GM18858 (cell line): ENCODE data around the gene AP1B1.
"Not testable (repeated sequence)": the region's sequence is repeated elsewhere in the genome, so short reads cannot be mapped to it uniquely, and the experiment has no call there.

Experiments
- ATAC-seq: cut with Tn5 transposase; IDR thresholded peaks from one replicate; pipeline ENCODE4 v1.9.1; 2021; ENCODE audit not compliant: unreplicated experiment

The AP1B1 gene

DNA sequence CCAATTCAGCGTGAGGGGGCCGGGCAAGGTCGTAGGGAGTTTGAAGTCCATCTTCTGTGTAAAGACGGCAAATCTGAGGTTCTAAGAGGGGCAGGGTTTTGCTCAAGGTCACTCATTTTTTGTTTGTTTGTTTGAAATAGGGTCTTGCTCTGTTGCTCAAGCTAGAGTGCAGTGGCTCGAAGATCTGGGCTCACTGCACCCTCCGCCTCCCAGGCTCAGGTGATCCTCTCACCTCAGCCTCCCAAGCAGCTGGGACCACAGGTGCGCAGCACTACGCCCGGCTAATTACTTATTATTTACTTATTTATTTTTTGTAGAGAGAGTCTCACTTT, 355 bp upstream of the AP1B1 start:
- ATAC-seq: no peak

DNA sequence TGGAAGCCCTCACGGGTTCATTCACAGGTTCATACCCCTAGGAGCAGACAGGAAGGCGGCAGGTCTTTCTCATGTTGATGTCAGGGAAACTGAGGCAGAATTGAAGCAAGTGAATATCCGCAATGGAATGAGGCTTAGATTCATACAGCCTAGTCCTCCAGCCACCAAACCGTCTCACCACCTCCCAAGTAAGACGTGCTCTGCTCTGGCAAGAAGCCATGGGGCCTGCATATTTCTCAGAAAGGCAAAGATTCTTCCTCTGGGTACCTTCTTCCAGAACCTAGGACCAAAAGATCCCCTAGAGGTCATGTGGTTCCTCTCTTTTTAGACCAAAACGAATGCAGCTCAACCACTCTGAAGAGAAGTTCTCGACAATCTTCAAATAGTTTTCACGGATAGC, 1.7 kb downstream of the AP1B1 start:
- ATAC-seq: no peak

DNA sequence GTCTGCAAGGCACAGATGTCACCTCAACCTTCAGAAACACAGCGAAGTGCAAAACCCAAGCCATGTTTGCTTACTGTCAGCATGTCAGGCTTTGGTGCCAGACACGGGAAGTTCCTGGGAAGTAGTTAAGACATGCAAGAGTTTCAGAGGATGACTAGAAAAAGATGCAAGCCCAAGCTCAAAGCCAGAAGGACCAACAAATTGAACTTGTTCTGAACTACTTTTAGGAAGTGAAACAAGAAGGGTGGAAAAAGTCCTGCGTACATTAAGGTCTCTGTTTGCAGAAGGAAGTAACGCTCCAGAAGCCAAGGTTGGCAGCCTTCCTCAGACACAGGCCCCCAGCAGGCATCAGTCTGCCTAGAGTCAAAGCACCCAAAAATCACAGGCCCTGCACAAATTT, 2.6 kb downstream of the AP1B1 start:
- ATAC-seq: no peak

DNA sequence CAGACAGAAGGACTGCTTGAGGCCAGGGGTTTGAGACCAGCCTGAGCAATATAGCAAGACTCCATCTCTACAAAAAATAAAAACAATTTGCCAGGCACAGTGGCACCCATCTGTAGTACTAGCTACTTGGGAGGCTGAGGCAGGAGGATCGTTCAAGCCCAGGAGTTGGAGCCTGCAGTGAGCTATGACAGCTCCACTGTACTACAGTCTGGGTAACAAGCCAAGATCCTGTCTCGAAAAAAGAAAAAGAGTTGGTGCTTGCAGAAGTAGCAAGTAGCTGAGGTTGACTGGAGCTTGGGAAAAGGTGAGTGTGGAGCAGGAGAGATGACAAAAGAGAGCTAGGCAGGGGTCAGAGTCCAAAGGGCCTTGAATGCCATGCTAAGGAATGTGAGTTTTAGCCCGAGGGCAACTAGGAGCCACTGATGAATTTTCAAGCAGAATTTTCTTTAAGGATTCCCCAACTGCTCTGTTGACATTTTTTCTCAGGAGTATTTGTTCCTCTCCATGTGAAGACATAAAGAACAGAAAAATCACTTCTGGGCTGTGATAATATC, 3.1 kb downstream of the AP1B1 start:
- ATAC-seq: no peak

DNA sequence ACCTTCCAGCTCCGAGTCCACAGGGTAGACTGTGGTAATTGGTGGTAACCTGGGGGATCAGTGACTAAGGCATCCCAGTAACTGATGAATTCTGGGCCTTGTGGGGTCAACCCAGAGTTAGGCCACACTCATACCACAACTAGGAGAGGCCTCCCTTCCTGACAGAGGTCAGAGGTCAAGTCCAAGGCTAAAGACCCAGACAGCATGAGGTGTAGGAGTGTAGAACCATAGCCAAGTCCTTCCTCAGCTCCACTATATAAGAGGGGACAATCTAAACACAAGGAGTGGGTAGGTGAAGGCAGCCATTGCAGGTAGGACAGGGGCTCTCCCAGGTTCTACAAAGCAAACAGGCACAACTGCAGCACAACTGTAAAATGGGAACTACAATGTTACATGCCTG, 4.6 kb downstream of the AP1B1 start:
- ATAC-seq: no peak

DNA sequence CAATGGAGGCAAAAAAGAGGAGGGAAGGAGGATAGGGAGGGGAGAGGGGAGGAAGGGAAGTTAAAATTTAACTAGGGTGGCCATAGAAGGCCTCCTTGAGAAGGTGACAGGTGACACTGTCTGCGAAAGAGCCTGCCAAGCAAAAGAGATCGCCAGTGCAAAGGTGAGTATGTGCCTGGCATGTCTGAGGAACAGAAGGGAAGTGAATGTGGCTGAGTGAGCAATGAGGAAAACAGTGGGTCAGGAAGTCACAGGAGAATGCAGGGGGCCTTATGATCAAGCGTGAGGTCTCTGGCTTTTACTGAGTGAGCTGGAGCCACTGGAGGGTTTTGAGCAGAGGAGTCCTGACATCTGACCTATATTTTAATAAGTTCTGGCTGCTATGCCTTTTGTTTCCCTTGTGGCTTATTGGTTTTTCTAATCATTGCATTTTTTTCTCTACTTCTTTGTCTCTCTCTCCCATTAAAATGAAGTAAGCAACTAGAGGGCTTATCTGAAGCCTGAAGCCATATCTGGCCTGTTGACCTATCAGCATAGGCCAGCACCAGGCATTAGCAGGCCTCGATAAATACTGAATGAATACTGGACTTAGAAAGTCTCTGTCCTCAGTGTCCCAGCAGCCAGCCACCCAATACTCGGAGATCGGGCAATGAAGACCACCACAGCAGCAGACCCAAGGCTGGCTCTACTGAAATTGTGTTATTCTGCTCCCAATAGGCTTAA, 5.6 kb downstream of the AP1B1 start:
- no peak for ATAC-seq

DNA sequence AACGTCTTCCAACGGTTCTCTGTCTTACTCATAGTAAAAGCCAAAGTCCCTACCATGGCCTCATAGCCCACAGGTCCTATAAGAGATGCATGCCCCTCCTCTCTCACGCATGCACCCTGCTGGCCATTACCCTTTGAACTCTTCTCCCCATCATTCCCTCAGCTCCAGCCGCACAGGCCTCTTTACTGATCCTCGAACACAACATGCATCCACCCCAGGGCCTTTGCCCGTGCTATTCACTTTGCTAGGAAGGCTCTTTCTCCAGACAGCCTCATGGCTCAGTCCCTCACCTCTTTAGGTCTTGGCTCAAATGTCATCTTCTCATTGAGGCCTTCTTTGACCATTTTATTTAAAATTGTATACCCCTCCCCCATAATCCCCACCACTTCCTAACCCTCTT, 7.5 kb downstream of the AP1B1 start:
- no peak for ATAC-seq

DNA sequence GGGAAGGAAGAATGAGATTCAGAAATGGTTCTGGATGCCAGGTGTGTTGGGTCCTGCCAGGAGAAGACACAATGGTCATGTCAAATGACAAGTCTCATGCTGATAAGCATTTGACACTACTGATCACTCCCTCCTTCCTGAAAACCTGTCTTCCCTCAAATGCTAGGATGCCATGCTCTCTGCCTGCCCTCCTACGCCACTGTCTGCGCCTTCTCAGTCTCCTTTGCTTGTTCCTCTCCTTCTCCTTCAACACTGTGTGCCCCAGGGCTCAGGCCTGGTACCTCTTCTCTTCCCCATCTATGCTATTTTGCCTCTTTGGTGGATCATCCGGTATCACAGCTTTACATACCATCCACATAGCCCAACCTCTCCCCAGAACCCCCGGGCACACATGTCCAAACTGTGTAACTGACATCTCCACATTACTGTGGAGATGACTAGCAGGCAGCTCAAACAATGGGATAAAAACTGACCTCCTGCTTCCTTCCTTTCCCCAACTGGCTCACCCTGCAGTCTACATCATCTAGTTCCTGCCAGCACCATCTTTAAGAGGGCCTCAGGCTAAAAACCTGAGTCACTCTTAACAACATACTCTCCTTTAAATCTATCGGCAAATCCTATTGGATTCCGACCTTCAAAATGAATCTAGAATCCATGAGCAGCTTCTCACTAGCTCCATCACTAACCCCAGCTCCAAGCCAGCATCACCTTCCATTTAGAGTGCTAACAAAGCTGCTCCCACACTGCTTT, 8.2 kb downstream of the AP1B1 start:
- no peak for ATAC-seq

DNA sequence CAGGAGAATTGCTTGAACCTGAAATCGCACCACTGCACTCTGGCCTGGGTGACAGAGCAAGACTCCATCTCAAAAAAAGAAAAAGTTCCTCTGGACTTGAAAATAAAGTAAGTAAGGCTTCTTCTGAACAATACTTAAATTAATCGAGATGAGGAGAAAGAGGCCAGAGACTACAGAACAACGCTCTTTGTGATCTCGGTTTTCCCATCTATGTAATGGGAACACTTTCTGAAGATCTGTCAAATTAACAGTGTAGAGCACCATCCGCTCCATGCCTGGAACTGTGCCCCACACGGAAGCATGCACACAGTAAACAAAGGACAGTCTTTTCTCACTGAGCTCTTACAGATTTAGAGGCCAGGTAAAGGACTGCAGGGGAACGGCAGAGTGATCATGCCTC, 9.1 kb downstream of the AP1B1 start:
- no peak for ATAC-seq

DNA sequence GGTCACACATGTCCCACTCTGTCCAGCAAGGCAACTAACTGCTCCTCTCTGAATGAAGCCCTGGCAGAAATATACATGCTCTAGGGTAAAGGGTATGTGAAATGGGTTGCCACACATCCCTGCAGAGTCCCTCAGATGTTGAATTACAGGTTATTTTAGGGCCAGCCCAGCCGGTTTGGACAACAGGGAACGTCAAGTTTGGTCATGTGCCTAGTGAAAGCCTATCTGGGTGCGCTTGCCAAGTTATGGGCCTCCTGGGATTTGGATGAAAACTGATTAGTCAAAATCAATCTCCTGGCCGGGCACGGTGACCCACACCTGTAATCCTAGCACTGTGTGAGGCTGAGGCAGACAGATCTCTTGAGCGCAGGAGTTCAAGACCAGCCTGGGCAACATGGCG, 10.4 kb downstream of the AP1B1 start:
- no peak for ATAC-seq

DNA sequence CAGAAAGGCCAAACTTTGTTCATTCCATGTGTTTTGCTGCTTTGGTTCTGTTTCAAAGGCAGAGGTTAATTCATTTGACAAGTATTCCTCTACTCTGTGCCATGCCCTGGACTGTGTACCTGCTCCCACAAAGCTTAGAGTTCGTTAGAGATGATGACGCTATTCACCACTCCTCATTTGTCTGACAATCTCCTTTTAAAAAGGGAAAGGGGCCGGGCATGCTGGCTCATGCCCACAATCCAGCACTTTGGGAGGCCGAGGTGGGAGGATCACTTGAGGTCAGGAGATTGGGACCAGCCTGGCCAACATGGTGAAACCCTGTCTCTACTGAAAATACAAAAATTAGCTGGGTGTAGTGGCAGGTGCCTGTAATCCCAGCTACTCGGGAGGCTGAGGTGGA, 11.7 kb downstream of the AP1B1 start:
- not testable (repeated sequence) for ATAC-seq

DNA sequence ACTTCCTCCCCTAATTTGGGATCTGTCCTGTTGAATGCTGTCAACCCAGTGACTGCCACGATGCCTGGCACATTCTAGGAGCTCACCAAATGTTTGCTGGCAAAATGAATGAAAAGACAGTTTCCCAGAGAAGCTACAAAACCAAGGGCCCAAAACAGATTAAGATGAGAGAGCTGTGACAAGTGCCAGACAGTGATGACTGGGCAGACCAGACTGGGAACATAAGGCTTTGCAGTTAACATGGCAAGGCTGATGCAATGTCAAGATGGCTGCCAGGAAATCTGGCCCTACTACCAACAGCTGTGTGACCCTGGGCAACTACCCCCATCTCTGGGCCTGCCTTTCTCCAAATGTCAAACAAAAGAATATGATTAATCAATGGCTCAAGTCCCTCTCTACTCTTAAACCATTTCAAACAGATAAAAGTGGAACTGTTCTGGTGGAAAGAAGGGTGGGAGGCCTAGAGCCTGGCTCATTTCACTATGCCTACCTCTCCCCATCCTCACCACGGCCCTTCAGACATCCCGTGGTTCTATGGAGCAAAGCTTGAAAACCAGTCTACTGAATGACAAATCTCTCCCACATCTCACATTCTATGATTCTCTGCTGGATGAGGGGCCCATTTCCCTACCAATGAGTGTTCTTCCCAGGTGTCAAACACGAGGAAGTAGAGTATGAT, 12.8 kb downstream of the AP1B1 start:
- no peak for ATAC-seq

DNA sequence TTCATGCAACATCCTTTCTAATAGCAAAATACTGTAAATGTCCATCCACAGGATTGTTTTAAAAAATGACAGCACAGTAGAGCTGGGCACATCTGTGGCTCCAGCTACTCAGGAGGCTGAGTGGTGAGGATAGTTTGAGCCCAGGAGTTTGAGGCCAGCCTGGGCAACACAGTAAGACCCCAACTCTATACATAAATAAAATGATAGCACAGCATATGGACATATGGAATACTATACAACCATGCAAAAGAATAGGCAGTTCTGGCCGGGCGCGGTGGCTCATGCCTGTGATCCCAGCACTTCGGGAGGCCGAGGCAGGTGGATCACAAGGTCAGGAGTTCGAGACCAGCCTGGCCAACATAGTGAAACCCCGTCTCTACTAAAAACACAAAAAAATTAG, 13.6 kb downstream of the AP1B1 start:
- ATAC-seq: not testable (repeated sequence)

DNA sequence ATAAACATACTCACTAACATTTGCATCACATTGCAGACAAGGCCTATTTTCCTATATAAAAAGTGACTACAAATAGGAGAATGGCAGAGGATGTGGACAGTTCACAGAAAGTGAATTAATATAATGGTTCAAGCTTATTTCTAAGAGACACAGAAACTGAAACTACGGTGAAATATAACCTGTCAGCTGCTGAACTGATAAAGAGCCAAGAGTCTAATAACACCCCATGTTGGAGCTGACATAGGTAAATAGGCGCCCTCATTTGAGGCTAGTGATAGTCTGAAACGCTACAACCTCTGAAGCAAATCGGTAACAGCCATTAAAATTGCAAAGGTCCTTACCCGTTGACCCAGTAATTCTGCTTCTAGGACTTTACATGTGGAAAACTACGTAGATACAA, 14.0 kb downstream of the AP1B1 start:
- ATAC-seq: no peak

DNA sequence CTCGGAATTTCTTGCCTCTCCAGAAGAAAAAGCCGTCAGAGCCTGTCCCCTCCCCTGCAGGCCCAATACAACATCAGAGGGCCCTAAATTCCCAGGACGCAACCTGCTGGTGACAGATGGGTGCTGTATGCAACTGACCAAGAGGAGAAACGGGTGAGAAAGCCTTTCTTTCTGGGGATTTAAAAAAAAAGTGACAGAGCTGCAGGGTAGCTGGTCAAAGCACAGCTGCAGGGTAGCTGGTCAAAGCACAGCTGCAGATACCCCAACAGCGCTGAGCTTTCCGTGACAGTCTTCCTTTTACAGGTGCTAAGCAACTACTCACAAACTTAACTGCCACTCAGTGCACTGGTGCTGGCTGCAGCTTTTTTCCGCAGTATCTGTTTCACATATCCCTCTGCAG, 17.8 kb downstream of the AP1B1 start:
- ATAC-seq: no peak

DNA sequence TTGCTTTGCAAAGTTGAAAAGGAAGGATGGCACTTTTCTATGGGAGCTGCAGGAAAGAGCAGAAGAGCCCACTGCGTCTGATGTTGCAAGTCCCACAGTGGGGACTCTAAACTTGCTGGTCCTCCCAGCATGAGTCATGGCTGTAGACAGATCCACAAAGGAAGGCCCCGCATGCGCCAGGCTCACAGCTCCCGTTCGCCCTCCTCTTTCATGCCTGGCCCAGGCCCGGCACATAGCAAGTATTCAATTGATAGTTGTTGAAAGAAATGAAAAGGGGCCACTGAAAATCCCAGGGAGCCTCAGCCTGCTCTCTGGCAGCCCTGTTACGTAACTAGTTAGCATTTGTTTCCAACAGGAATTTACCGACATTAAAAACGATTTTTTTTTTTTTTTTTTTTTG, 18.9 kb downstream of the AP1B1 start:
- no peak for ATAC-seq

DNA sequence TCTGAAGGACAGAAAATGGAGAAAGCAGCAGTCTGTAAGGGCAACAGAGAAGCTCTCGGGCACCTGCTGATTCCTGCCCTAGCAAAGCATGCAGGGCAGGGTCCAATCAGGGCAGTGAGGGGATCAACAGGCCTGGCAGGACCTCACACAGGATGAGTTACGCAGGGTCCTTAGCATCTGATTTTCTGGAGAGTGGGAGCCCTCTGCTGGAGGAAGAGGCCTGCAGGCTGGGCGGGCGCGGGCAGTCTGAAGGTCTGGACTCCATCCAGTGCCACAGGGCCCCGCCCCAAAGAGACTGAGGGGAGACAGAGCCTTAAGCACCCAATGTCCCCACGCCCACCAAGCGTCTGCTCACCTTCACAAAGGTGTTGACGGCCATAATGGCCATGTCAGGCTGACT, 28.9 kb downstream of the AP1B1 start:
- no peak for ATAC-seq

DNA sequence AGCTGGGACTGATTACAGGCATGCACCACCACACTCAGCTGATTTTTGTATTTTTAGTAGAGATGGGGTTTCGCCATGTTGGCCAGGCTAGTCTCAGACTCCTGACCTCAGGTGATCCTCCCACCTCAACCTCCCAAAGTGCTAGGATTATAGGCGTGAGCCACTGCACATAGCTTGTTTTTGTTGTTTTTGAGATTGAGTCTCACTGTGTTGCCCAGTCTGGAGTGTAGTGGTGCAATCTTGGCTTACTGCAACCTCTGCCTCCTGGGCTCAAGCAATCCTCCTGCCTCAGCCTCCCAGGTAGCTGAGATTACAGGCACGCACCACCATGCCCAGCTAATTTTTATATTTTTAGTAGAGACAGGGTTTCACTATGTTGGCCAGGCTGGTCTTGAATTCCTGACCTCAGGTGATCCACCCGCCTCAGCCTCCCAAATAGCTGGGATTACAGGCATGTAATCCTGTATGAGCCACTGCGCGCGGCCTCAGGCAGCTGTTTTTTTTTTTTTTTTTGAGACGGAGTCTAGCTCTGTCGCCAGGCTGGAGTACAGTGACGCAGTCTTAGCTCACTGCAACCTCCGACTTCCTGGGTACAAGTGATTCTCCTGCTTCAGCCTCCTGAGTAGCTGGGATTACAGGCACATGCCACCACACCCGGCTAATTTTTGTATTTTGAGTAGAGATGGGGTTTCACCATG, 31.0 kb downstream of the AP1B1 start:
- not testable (repeated sequence) for ATAC-seq

DNA sequence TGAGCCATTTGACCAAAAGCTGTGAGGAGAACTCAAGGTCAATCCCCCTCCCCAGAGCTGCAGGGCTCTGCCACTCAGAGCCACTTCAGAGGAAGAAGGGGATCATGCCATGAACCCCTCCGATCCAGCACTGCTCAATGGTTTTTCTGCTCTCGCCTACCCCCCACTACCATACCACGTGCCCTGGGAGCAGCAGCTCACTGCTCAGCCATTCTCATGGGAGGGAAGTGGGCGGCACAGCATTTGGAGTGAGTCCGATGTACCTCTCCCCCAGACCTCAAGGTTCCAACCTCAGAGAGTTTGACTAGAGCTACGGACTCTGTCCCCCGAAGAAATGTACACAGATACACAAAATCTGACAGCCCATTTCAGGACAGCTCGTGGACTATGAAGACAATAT, 34.5 kb downstream of the AP1B1 start:
- no peak for ATAC-seq

DNA sequence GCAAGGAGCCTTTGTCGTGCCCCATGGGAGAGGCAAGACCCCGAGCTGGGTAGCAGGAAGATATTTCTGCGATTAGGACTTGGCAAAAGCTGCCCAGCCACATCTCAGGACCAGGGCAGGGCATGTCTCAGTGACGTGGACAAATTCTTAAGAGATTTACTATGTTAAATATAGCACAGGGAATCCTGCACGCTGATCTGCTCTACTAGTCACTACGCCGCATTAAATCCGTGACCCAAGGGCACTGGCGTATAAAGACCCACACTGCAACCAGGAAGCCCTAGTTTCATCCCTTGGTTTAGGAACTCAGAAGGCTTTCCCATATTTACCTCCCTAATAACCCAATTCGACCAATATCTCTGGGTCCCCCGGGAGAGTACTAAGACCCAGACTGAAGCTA, 35.1 kb downstream of the AP1B1 start:
- ATAC-seq: no peak

DNA sequence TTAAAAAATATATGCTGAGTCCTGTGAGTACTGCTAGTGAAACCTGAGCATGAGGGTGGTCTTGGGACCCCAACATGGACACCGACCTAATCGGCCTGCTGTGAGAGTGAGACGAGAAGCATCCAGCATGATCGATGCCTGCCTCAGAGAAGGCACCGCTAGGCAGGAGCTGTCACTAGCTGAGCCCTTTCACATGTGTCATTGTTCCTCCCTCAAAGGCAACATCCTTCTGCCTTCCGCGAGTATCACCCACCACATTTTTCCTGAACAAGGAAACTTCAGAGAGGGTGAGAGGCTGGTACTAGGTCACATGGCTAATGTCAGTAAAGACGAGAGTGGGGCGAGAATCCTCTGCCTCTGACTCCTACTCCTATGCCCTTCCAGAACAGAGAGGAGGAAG, 35.6 kb downstream of the AP1B1 start:
- ATAC-seq: no peak
